ENCODE data around the gene PHF19. TPM values are rescaled to one million over a fixed set of nuclear protein-coding genes. Genes with fewer than 3 reads are reported as not detected.

Gene PHF19
- total and polyA plus RNA-seq, 11 donors, result 9.6 to 28.0 (median 12.5) TPM

- ATAC-seq (peak in 2 of 4 donors; percentile 4 to 6), DNase-seq (no peak)
- H3K36me3 ChIP-seq, result peaks cover 0 to 86% (median 53%) of the 10 kb centered on the region in 9 donors
- peaks cover 0 to 10% (median 0%) of the 10 kb centered on the region in 12 donors for H3K4me1 ChIP-seq
- no peak overlapping the region for H3K27ac ChIP-seq
- TF ChIP-seq CTCF (IDR thresholded peaks at IDR 0.05) (no peak), POLR2A (IDR thresholded peaks at IDR 0.05) (no peak)
- 75 to 86% (median 79%) methylated on average over 4 of the region's 4 CpGs for WGBS, 4 donors
- no peak overlapping the region for H3K4me3 ChIP-seq
- intact Hi-C loops (cut with DNase I), result no loop called here
- no peaks in the 10 kb centered on the region for H3K27me3 ChIP-seq
- H3K9me3 ChIP-seq, result no peaks in the 10 kb centered on the region
Measured at GRCh38 chr9:120856700-120857099, 20.3 kb downstream of the PHF19 start.

- 90 to 92% (median 91%) methylated on average over 6 to 7 of the region's 7 CpGs for WGBS, 4 donors
- intact Hi-C loops (cut with DNase I), result no loop called here
- TF ChIP-seq CTCF (IDR thresholded peaks at IDR 0.05), result no peak
- no peak for TF ChIP-seq POLR2A (IDR thresholded peaks at IDR 0.05)
- ATAC-seq (peak in 1 of 4 donors; percentile 23), DNase-seq (no peak)
- H3K9me3 ChIP-seq, result no peaks in the 10 kb centered on the region
- peaks cover 0 to 10% (median 0%) of the 10 kb centered on the region in 12 donors for H3K4me1 ChIP-seq
- peaks cover 0 to 85% (median 53%) of the 10 kb centered on the region in 9 donors for H3K36me3 ChIP-seq
- H3K27ac ChIP-seq, result no peak overlapping the region
- H3K4me3 ChIP-seq, result no peak overlapping the region
- no peaks in the 10 kb centered on the region for H3K27me3 ChIP-seq
Measured at GRCh38 chr9:120855827-120856670, 20.9 kb downstream of the PHF19 start.

GRCh38 chr9:120854596-120855327 lies 22.2 kb downstream of the PHF19 start:
- Histone ChIP-seq H3K36me3 (peaks cover 0 to 72% (median 45%) of the 10 kb centered on the region in 9 donors), H3K4me3 (no peak overlapping the region), H3K27ac (no peak overlapping the region), H3K4me1 (peaks cover 0 to 10% (median 0%) of the 10 kb centered on the region in 12 donors), H3K27me3 (no peaks in the 10 kb centered on the region), H3K9me3 (no peaks in the 10 kb centered on the region)
- no peak for ATAC-seq
- intact Hi-C loops (cut with DNase I), result no loop called here
- TF ChIP-seq POLR2A (IDR thresholded peaks at IDR 0.05) (no peak), CTCF (IDR thresholded peaks at IDR 0.05) (no peak)
- no peak for DNase-seq
- 84 to 90% (median 86%) methylated on average over 3 of the region's 3 CpGs for WGBS, 4 donors

- Histone ChIP-seq H3K4me1 (peaks cover 0 to 10% (median 0%) of the 10 kb centered on the region in 12 donors), H3K4me3 (no peak overlapping the region), H3K9me3 (no peaks in the 10 kb centered on the region), H3K27ac (no peak overlapping the region), H3K36me3 (peaks cover 0 to 66% (median 41%) of the 10 kb centered on the region in 9 donors), H3K27me3 (no peaks in the 10 kb centered on the region)
- DNase-seq (no peak), ATAC-seq (no peak)
- TF ChIP-seq CTCF (IDR thresholded peaks at IDR 0.05) (no peak), POLR2A (IDR thresholded peaks at IDR 0.05) (no peak)
- 86 to 96% (median 87%) methylated on average over 6 of the region's 6 CpGs for WGBS, 4 donors
- intact Hi-C loops (cut with DNase I), result no loop called here
Measured at GRCh38 chr9:120853198-120853597, 23.8 kb downstream of the PHF19 start.
